ENCODE measurements around the gene BLOC1S3. TPM values are rescaled to one million over a fixed set of nuclear protein-coding genes. Genes with fewer than 3 reads are reported as not detected.

The BLOC1S3 gene
- total RNA-seq, 1 experiment from 2014 or later, result 11.5 TPM

- no peak overlapping the region for H3K27ac ChIP-seq
- H3F3A ChIP-seq (ENCODE audit: insufficient read depth, low read depth), result peaks cover 28% of the 10 kb centered on the region; the same call in 1 of the 2 replicates
- no peak overlapping the region for H2AFZ ChIP-seq
- H3K4me3 ChIP-seq, result no peak overlapping the region
- TF ChIP-seq CTCF (conservative IDR thresholded peaks at IDR 0.05), result no peak
- no peak for TF ChIP-seq EZH2 (IDR thresholded peaks at IDR 0.05; ENCODE audit: low read depth)
- H3K79me2 ChIP-seq (ENCODE audit: low read depth), result peaks cover 7% of the 10 kb centered on the region
- no peaks in the 10 kb centered on the region for H3K27me3 ChIP-seq (ENCODE audit: insufficient read depth, low read depth)
- H3K4me1 ChIP-seq (replicated peaks; ENCODE audit: insufficient read depth), result peaks cover 14% of the 10 kb centered on the region
- no TSS peak for BruUV-seq (replicated peaks)
- H3K4me2 ChIP-seq, result no peak overlapping the region
- H3K9me2 ChIP-seq (ENCODE audit: insufficient read depth), result no peaks in the 10 kb centered on the region
- ChIA-PET POLR2A (ENCODE audit: unreplicated experiment) (no interaction called here), CTCF (no interaction called here)
- no peaks in the 10 kb centered on the region for H3K9me3 ChIP-seq (ENCODE audit: insufficient read depth, low read depth)
- DNase-seq, result peak in 1 of 2 experiments; percentile 58
- H3K36me3 ChIP-seq (ENCODE audit: low read depth), result no peaks in the 10 kb centered on the region
- intact Hi-C loops (cut with micrococcal nuclease; ENCODE audit: unreplicated experiment), result loop anchor here (2.0 to 5.0 kb wide), 2 partner anchors 108 to 169 kb away; partner anchors contain the start of gene GEMIN7
- no peaks in the 10 kb centered on the region for H4K20me1 ChIP-seq (ENCODE audit: insufficient read depth)
These were observed 8.1 kb downstream of the BLOC1S3 start for GRCh38 chr19:45186509-45187334.

GRCh38 chr19:45187421-45188100 is 9.0 kb downstream of the BLOC1S3 start:
- no peak overlapping the region for H3K4me2 ChIP-seq
- H3K9me3 ChIP-seq (ENCODE audit: insufficient read depth, low read depth), result no peaks in the 10 kb centered on the region
- ChIA-PET POLR2A (ENCODE audit: unreplicated experiment) (no interaction called here), CTCF (no interaction called here)
- H2AFZ ChIP-seq, result no peak overlapping the region
- no peak overlapping the region for H3K27ac ChIP-seq
- peaks cover 8% of the 10 kb centered on the region for H3K4me1 ChIP-seq (replicated peaks; ENCODE audit: insufficient read depth)
- peak in 1 of 2 experiments; percentile 21 for DNase-seq
- no TSS peak for BruUV-seq (replicated peaks)
- H4K20me1 ChIP-seq (ENCODE audit: insufficient read depth), result no peaks in the 10 kb centered on the region
- no peak overlapping the region for H3K4me3 ChIP-seq
- H3K36me3 ChIP-seq (ENCODE audit: low read depth), result no peaks in the 10 kb centered on the region
- H3K79me2 ChIP-seq (ENCODE audit: low read depth), result no peaks in the 10 kb centered on the region
- no peaks in the 10 kb centered on the region for H3K9me2 ChIP-seq (ENCODE audit: insufficient read depth)
- H3F3A ChIP-seq (ENCODE audit: insufficient read depth, low read depth), result peaks cover 23% of the 10 kb centered on the region; the same call in 1 of the 2 replicates
- TF ChIP-seq EZH2 (IDR thresholded peaks at IDR 0.05; ENCODE audit: low read depth) (no peak), CTCF (conservative IDR thresholded peaks at IDR 0.05) (peak; percentile 80)
- H3K27me3 ChIP-seq (ENCODE audit: insufficient read depth, low read depth), result no peaks in the 10 kb centered on the region
- intact Hi-C loops (cut with micrococcal nuclease; ENCODE audit: unreplicated experiment), result loop anchor here (2.0 to 5.0 kb wide), 2 partner anchors 109 to 170 kb away; partner anchors contain the start of gene GEMIN7

DNA sequence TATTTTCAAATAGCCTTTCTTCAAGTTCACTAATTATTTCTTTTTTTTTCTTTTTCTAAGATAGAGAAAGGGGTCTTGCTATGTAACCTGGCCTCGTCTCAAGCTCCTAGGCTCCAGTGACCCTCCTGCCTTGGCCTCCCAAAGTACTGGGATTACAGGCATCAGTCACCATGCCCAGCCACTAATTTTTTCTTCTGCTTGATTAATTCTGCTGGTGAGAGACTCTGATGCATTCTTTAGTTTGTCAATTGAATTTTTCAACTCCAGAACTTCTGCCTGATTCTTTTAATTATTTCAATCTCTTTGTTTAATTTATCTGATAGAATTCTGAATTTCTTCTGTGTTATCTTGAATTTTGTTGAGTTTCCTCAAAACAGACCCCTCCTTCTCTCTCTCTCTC is 11.4 kb downstream of the BLOC1S3 start:
- H3K9me2 ChIP-seq (ENCODE audit: insufficient read depth), result no peaks in the 10 kb centered on the region
- no peak overlapping the region for H2AFZ ChIP-seq
- ChIA-PET CTCF (interaction anchor here (0.5 kb wide), 1 partner anchor 35 kb away, joined by 4 read pairs; no protein-coding TSS in a partner anchor), POLR2A (ENCODE audit: unreplicated experiment) (no interaction called here)
- H3K36me3 ChIP-seq (ENCODE audit: low read depth), result no peaks in the 10 kb centered on the region
- no peak for DNase-seq
- H3K4me3 ChIP-seq, result no peak overlapping the region
- H3K9me3 ChIP-seq (ENCODE audit: insufficient read depth, low read depth), result no peaks in the 10 kb centered on the region
- peaks cover 16% of the 10 kb centered on the region; the same call in 1 of the 2 replicates for H3F3A ChIP-seq (ENCODE audit: insufficient read depth, low read depth)
- BruUV-seq (replicated peaks), result no TSS peak
- H4K20me1 ChIP-seq (ENCODE audit: insufficient read depth), result no peaks in the 10 kb centered on the region
- no peaks in the 10 kb centered on the region for H3K79me2 ChIP-seq (ENCODE audit: low read depth)
- H3K27ac ChIP-seq, result no peak overlapping the region
- intact Hi-C loops (cut with micrococcal nuclease; ENCODE audit: unreplicated experiment), result loop anchor here (5.0 kb wide), 1 partner anchor 173 kb away; no protein-coding TSS in a partner anchor
- no peak overlapping the region for H3K4me2 ChIP-seq
- no peaks in the 10 kb centered on the region for H3K4me1 ChIP-seq (replicated peaks; ENCODE audit: insufficient read depth)
- no peaks in the 10 kb centered on the region for H3K27me3 ChIP-seq (ENCODE audit: insufficient read depth, low read depth)
- no peak for TF ChIP-seq EZH2 (IDR thresholded peaks at IDR 0.05; ENCODE audit: low read depth)
- TF ChIP-seq CTCF (conservative IDR thresholded peaks at IDR 0.05), result no peak
